B cell (primary cell): Measurements from ENCODE around the gene ITPK1.

ENCODE experiments used
- CTCF ChIP-seq: fragments of 200-600 bp; IDR thresholded peaks from one replicate; pipeline ENCODE4 v1.8.0; 2022; ENCODE audit warnings: antibody characterized with exemption, mild to moderate bottlenecking
- EZH2 ChIP-seq: IDR thresholded peaks from 2 replicates; pipeline ENCODE4 v1.6.1; 2012; ENCODE audit warnings: borderline replicate concordance, low read depth, mild to moderate bottlenecking, moderate library complexity, low read length; ENCODE audit not compliant: insufficient read depth, poor library complexity, severe bottlenecking

- no peak for TF ChIP-seq CTCF
- TF ChIP-seq EZH2: no peak
Measured at GRCh38 chr14:93136009-93136408, 20.3 kb upstream of the ITPK1 start.
